ENCODE data around the gene BRINP3.

DNA sequence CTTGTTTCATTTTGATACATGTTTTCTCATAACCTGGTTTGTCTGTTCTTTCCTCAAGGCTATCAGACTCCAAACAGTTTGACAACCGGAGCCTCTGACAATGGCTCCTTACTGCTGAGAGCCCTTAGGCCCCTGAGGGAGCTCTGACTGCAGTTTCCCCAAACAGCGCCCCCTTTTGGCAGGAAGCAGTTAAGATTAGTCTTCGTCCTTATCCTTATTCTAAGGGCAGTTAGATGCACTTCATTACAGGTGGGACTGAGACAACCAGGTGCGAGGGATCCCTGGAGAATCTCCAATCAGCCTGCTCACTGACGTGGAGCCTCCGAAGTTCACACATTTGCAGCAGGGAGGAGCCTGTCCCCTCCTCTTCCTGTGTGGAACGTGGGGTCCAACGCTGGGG is 393.1 kb downstream of the BRINP3 start:
- TF ChIP-seq, protein P1, sequence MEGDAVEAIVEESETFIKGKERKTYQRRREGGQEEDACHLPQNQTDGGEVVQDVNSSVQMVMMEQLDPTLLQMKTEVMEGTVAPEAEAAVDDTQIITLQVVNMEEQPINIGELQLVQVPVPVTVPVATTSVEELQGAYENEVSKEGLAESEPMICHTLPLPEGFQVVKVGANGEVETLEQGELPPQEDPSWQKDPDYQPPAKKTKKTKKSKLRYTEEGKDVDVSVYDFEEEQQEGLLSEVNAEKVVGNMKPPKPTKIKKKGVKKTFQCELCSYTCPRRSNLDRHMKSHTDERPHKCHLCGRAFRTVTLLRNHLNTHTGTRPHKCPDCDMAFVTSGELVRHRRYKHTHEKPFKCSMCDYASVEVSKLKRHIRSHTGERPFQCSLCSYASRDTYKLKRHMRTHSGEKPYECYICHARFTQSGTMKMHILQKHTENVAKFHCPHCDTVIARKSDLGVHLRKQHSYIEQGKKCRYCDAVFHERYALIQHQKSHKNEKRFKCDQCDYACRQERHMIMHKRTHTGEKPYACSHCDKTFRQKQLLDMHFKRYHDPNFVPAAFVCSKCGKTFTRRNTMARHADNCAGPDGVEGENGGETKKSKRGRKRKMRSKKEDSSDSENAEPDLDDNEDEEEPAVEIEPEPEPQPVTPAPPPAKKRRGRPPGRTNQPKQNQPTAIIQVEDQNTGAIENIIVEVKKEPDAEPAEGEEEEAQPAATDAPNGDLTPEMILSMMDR (conservative IDR thresholded peaks at IDR 0.05; ENCODE audit: low read length), result peak; percentile 73
- TF ChIP-seq EZH2phosphoT487 (IDR thresholded peaks at IDR 0.05; ENCODE audit: borderline replicate concordance, low read depth, low read length), result no peak

Data from OCI-LY7 (cell line).